K562 (cell line): ENCODE results near the gene ORC3. TPM values are rescaled to one million over a fixed set of nuclear protein-coding genes. Genes with fewer than 3 reads are reported as not detected.

ENCODE experiments used
- ATAC-seq: fragments of 200-7000 bp; cut with Tn5 transposase; 3 replicates; pipeline ENCODE4 v1.9.1; 2020; ENCODE audit warnings: moderate library complexity
- BruUV-seq: library from RNA; stranded (reverse); fragments of 400-500 nt; replicated peaks from 2 replicates; lab custom pipeline; 2021; lab: Mats Ljungman, UMichigan
- CTCF ChIA-PET: fragments of 300-600 bp; formaldehyde crosslinking; extraction: SDS; loops from one replicate; lab custom pipeline; 2021; ENCODE audit warnings: low intra/inter-chr PET ratio; lab: Yijun Ruan, JAX
- POLR2A ChIA-PET: fragments of 300-600, 350-650 bp; sonication (Branson Sonifier 250); formaldehyde crosslinking; extraction: SDS; loops from one replicate; lab custom pipeline; 2021; ENCODE audit warnings: antibody characterized with exemption, inconsistent platforms; lab: Yijun Ruan, JAX
- DNase-seq, 4 experiments: peaks; one replicate each; pipeline versions ENCODE4 v3.0.0 to v3.0.0-alpha.2; 2011 to 2018; ENCODE audit warnings: low spot score in 3 of 4, mixed read lengths in 3 of 4; ENCODE audit errors: extremely low read depth in 1 of 4
- FAIRE-seq: peaks from 2 replicates; lab custom pipeline; 2011; peaks lifted over from hg19 to GRCh38; lab: Jason Lieb, UNC
- H2AFZ ChIP-seq: 2 replicates; pipeline ENCODE4 v1.6.0; 2011; ENCODE audit warnings: low read depth, low read length, control low read depth, inconsistent platforms
- H3K27ac ChIP-seq: fragments of 200-600 bp; 3 replicates; pipeline ENCODE4 v1.8.0; 2011; ENCODE audit warnings: low read depth, mild to moderate bottlenecking, control low read depth, inconsistent platforms, low read length, moderate library complexity, mixed read lengths; ENCODE audit errors: extremely low read depth
- H3K27me3 ChIP-seq, 2 experiments: fragments of 300-600 bp in 1 of 2; 2 replicates in 1 of 2; 3 replicates in 1 of 2; pipeline versions ENCODE4 v1.6.0 to v1.8.0; 2011; ENCODE audit warnings: inconsistent platforms in 2 of 2, low read length in 2 of 2, mild to moderate bottlenecking in 1 of 2, mixed read lengths in 1 of 2, moderate library complexity in 1 of 2; ENCODE audit not compliant: control insufficient read depth in 2 of 2, insufficient read depth in 2 of 2
- H3K36me3 ChIP-seq: fragments of 300-600 bp; 3 replicates; pipeline ENCODE4 v1.8.0; 2011; ENCODE audit warnings: mild to moderate bottlenecking, low read length, inconsistent platforms; ENCODE audit not compliant: control insufficient read depth, insufficient read depth
- H3K4me1 ChIP-seq, 2 experiments: fragments of 200-600 bp in 1 of 2; replicated peaks in 1 of 2; 2 replicates in 1 of 2; 3 replicates in 1 of 2; pipeline versions ENCODE4 v1.5.1 to v1.8.0; 2011; ENCODE audit warnings: inconsistent platforms in 2 of 2, low read length in 2 of 2, mild to moderate bottlenecking in 1 of 2, mixed read lengths in 1 of 2, moderate library complexity in 1 of 2; ENCODE audit not compliant: control insufficient read depth in 2 of 2, insufficient read depth in 2 of 2
- H3K4me2 ChIP-seq: 2 replicates; pipeline ENCODE4 v1.6.1; 2011; ENCODE audit warnings: low read length, control low read depth, inconsistent platforms, mixed read lengths; ENCODE audit not compliant: insufficient read depth
- H3K4me3 ChIP-seq: fragments of 200-600 bp; sonication (generic), shearing (Covaris generic); 2 replicates; pipeline ENCODE4 v1.5.1; 2016; ENCODE audit warnings: control low read depth, inconsistent platforms
- H3K79me2 ChIP-seq: fragments of 200-600 bp; 3 replicates; pipeline ENCODE4 v1.8.0; 2011; ENCODE audit warnings: low read length, inconsistent platforms; ENCODE audit not compliant: control insufficient read depth, insufficient read depth
- H3K9ac ChIP-seq, 2 experiments: 2 replicates each; pipeline versions ENCODE4 v1.6.0 to v1.6.1; 2011; ENCODE audit warnings: low read depth in 2 of 2, low read length in 2 of 2, control low read depth in 1 of 2, inconsistent platforms in 1 of 2, mild to moderate bottlenecking in 1 of 2, mixed read lengths in 1 of 2; ENCODE audit not compliant: insufficient read depth in 1 of 2
- H3K9me1 ChIP-seq: one replicate; pipeline ENCODE4 v1.6.0; 2011; ENCODE audit warnings: inconsistent platforms, mild to moderate bottlenecking, low read length, moderate library complexity; ENCODE audit not compliant: control insufficient read depth, insufficient read depth
- H3K9me3 ChIP-seq: replicated peaks from 2 replicates; pipeline ENCODE4 v1.5.1; 2011; ENCODE audit warnings: low read depth, low read length, inconsistent platforms; ENCODE audit not compliant: control insufficient read depth, insufficient read depth
- H4K20me1 ChIP-seq: replicated peaks from 2 replicates; pipeline ENCODE4 v1.6.1; 2011; ENCODE audit warnings: low read length, inconsistent platforms, mixed read lengths; ENCODE audit not compliant: control insufficient read depth, insufficient read depth
- CC2D1A ChIP-seq: fragments of 450-650 bp; IDR thresholded peaks from 2 replicates; pipeline ENCODE4 v1.6.1; 2017; ENCODE audit warnings: mild to moderate bottlenecking
- CHD1 ChIP-seq: fragments of 200-600 bp; sonication (generic); IDR thresholded peaks from one replicate; pipeline ENCODE4 v1.6.1; 2012; ENCODE audit warnings: mild to moderate bottlenecking, moderate library complexity, low read length, inconsistent platforms
- FIP1L1 ChIP-seq: fragments of 200-400 bp; formaldehyde crosslinking; IDR thresholded peaks from 2 replicates; pipeline ENCODE4 v1.6.1; 2018; ENCODE audit warnings: mild to moderate bottlenecking, low read depth, low read length; ENCODE audit not compliant: poor library complexity, severe bottlenecking
- FOXP1 ChIP-seq: sonication (generic); formaldehyde crosslinking; IDR thresholded peaks from 2 replicates; pipeline ENCODE4 v1.8.0; 2022; ENCODE audit warnings: mild to moderate bottlenecking, missing genetic modification reagents
- NR2C2 ChIP-seq, 2 experiments: fragments of 200-800 bp in 1 of 2; sonication (Bioruptor generic) in 1 of 2; sonication (generic) in 1 of 2; formaldehyde crosslinking in 1 of 2; IDR thresholded peaks; 2 replicates each; pipeline versions ENCODE4 v1.6.1 to v1.8.0; 2016 to 2022; ENCODE audit warnings: mild to moderate bottlenecking in 1 of 2, missing compliant biosample characterization in 1 of 2, missing genetic modification characterization in 1 of 2, missing genetic modification reagents in 1 of 2
- NR4A1 ChIP-seq, 2 experiments: fragments of 250-450 bp in 1 of 2; fragments of 450-650 bp in 1 of 2; sonication (Bioruptor Pico) in 1 of 2; IDR thresholded peaks; 2 replicates each; pipeline versions ENCODE4 v1.4.0 to v1.6.1; 2016 to 2020; ENCODE audit warnings: mild to moderate bottlenecking in 2 of 2, missing compliant biosample characterization in 1 of 2, missing genetic modification characterization in 1 of 2, moderate library complexity in 1 of 2
- TFAM ChIP-seq: fragments of 250-450 bp; sonication (Bioruptor Pico); conservative IDR thresholded peaks from 2 replicates; pipeline ENCODE4 v1.5.0; 2021; ENCODE audit warnings: mild to moderate bottlenecking, moderate library complexity
- ZNF140 ChIP-seq: fragments of 250-450 bp; sonication (Bioruptor Pico); IDR thresholded peaks from 2 replicates; pipeline ENCODE4 v1.8.0; 2021; ENCODE audit warnings: moderate library complexity, mild to moderate bottlenecking, inconsistent platforms
- ZNF197 ChIP-seq: fragments of 200-800 bp; sonication (Bioruptor generic); IDR thresholded peaks from 2 replicates; pipeline ENCODE4 v1.6.1; 2016; ENCODE audit warnings: low read depth, missing genetic modification characterization, missing compliant biosample characterization
- WGBS: fragments of 100-300 bp; shearing (Covaris generic); methylation state at CpG from one replicate; pipeline ENCODE4 v1.1.6; 2016; ENCODE audit warnings: low coverage, mixed read lengths; ENCODE audit not compliant: insufficient coverage; ENCODE audit errors: missing lambda C conversion rate; 5-methylcytosine and 5-hydroxymethylcytosine counted together
- in situ Hi-C: fragments of 300-500 bp; cut with MboI; formaldehyde crosslinking; loops from 4 replicates; pipeline ENCODE4 v1.15.0; 2018; ENCODE audit warnings: inconsistent platforms, mixed read lengths
- intact Hi-C: fragments of 100-400 bp; cut with micrococcal nuclease; formaldehyde crosslinking; loops from 2 replicates; pipeline ENCODE4 v1.14.2; 2022
- polyA plus RNA-seq, 8 experiments: library from polyadenylated mRNA; depleted of rRNA in 4 of 8; stranded (reverse) in 5 of 8; unstranded in 3 of 8; fragments of >200 nt; fragmentation: Nextera tagmentation in 2 of 8; fragmentation: Illumina TruSeq in 1 of 8; extraction: Ambion mirVana in 2 of 8; extraction: Trizol in 1 of 8; gene quantifications; 2 replicates each; pipeline versions ENCODE4 v1.2.1 to v1.2.3, GENCODE V29; 2011 to 2014; ENCODE audit warnings: inconsistent platforms in 1 of 8, missing spikeins in 1 of 8
- total RNA-seq, 7 experiments: library from RNA; depleted of rRNA in 6 of 7; stranded (reverse); fragments of >200 nt in 6 of 7; fragmentation: Illumina TruSeq in 2 of 7; extraction: Trizol in 2 of 7; gene quantifications; 2 replicates each; pipeline versions ENCODE4 v1.2.1 to v1.2.3, GENCODE V29; 2011 to 2021; ENCODE audit warnings: low replicate concordance in 1 of 7

The ORC3 gene
- total and polyA plus RNA-seq, 9 of the 15 experiments (the other 6 are each of a cell fraction or from before 2014, with no cell fraction given): 28.8 to 159 (median 74.8) TPM

- Histone ChIP-seq H3K79me2 (peaks cover 77% of the 10 kb centered on the region), H3K9ac (no peak overlapping the region), H3K4me3 (no peak overlapping the region), H3K4me1 (peaks cover 0 to 4% of the 10 kb centered on the region in 2 experiments; a peak in 2 of 5 replicates), H3K36me3 (peaks cover 75% of the 10 kb centered on the region), H3K9me3 (no peaks in the 10 kb centered on the region), H4K20me1 (peaks cover 5% of the 10 kb centered on the region; the same call in 1 of the 2 replicates), H2AFZ (no peak overlapping the region), H3K4me2 (no peak overlapping the region), H3K27me3 (no peaks in the 10 kb centered on the region), H3K27ac (no peak overlapping the region), H3K9me1 (no peaks in the 10 kb centered on the region)
- in situ Hi-C loops (no loop called here), intact Hi-C loops (no loop called here)
- TF ChIP-seq FOXP1 (CRISPR knock-in tag) (no peak), ZNF140 (CRISPR knock-in tag) (no peak), NR4A1 (CRISPR knock-in tag; IDR thresholded peaks at IDR 0.05) (no peak), NR4A1 (tag; IDR thresholded peaks at IDR 0.05) (no peak), CC2D1A (no peak), NR2C2 (CRISPR knock-in tag; IDR thresholded peaks at IDR 0.05) (no peak), NR2C2 (tag; IDR thresholded peaks at IDR 0.05) (no peak), FIP1L1 (no peak), CHD1 (no peak), TFAM (no peak), ZNF197 (CRISPR knock-in tag) (no peak)
- no TSS peak for BruUV-seq
- FAIRE-seq: no peak
- POLR2A ChIA-PET: interaction anchor here (0.6 kb wide), 1 partner anchor 956 kb away, joined by 4 read pairs; no protein-coding TSS in a partner anchor
- DNase-seq: no peak
- no peak for ATAC-seq
- CTCF ChIA-PET: no interaction called here
- 91% methylated on average over 4 of the region's 4 CpGs for WGBS
Measured at GRCh38 chr6:87583822-87584221, 6.1 kb upstream of the ORC3 start.
